K562 (cell line): Measurements from ENCODE around the gene SET. TPM values are rescaled to one million over a fixed set of nuclear protein-coding genes. Genes with fewer than 3 reads are reported as not detected.

Experiments
- ATAC-seq: fragments of 200-7000 bp; cut with Tn5 transposase; 3 replicates; pipeline ENCODE4 v1.9.1; 2020; ENCODE audit warnings: moderate library complexity
- BruUV-seq: library from RNA; stranded (reverse); fragments of 400-500 nt; replicated peaks from 2 replicates; lab custom pipeline; 2021; lab: Mats Ljungman, UMichigan
- CTCF ChIA-PET: fragments of 300-600 bp; formaldehyde crosslinking; extraction: SDS; loops from one replicate; lab custom pipeline; 2021; ENCODE audit warnings: low intra/inter-chr PET ratio; lab: Yijun Ruan, JAX
- POLR2A ChIA-PET: fragments of 300-600, 350-650 bp; sonication (Branson Sonifier 250); formaldehyde crosslinking; extraction: SDS; loops from one replicate; lab custom pipeline; 2021; ENCODE audit warnings: antibody characterized with exemption, inconsistent platforms; lab: Yijun Ruan, JAX
- DNase-seq, 4 experiments: peaks; one replicate each; pipeline versions ENCODE4 v3.0.0 to v3.0.0-alpha.2; 2011 to 2018; ENCODE audit warnings: low spot score in 3 of 4, mixed read lengths in 3 of 4; ENCODE audit errors: extremely low read depth in 1 of 4
- FAIRE-seq: peaks from 2 replicates; lab custom pipeline; 2011; peaks lifted over from hg19 to GRCh38; lab: Jason Lieb, UNC
- H2AFZ ChIP-seq: 2 replicates; pipeline ENCODE4 v1.6.0; 2011; ENCODE audit warnings: low read depth, low read length, control low read depth, inconsistent platforms
- H3K27ac ChIP-seq: fragments of 200-600 bp; 3 replicates; pipeline ENCODE4 v1.8.0; 2011; ENCODE audit warnings: low read depth, mild to moderate bottlenecking, control low read depth, inconsistent platforms, low read length, moderate library complexity, mixed read lengths; ENCODE audit errors: extremely low read depth
- H3K27me3 ChIP-seq, 2 experiments: fragments of 300-600 bp in 1 of 2; 2 replicates in 1 of 2; 3 replicates in 1 of 2; pipeline versions ENCODE4 v1.6.0 to v1.8.0; 2011; ENCODE audit warnings: inconsistent platforms in 2 of 2, low read length in 2 of 2, mild to moderate bottlenecking in 1 of 2, mixed read lengths in 1 of 2, moderate library complexity in 1 of 2; ENCODE audit not compliant: control insufficient read depth in 2 of 2, insufficient read depth in 2 of 2
- H3K36me3 ChIP-seq: fragments of 300-600 bp; 3 replicates; pipeline ENCODE4 v1.8.0; 2011; ENCODE audit warnings: mild to moderate bottlenecking, low read length, inconsistent platforms; ENCODE audit not compliant: control insufficient read depth, insufficient read depth
- H3K4me1 ChIP-seq, 2 experiments: fragments of 200-600 bp in 1 of 2; replicated peaks in 1 of 2; 2 replicates in 1 of 2; 3 replicates in 1 of 2; pipeline versions ENCODE4 v1.5.1 to v1.8.0; 2011; ENCODE audit warnings: inconsistent platforms in 2 of 2, low read length in 2 of 2, mild to moderate bottlenecking in 1 of 2, mixed read lengths in 1 of 2, moderate library complexity in 1 of 2; ENCODE audit not compliant: control insufficient read depth in 2 of 2, insufficient read depth in 2 of 2
- H3K4me2 ChIP-seq: 2 replicates; pipeline ENCODE4 v1.6.1; 2011; ENCODE audit warnings: low read length, control low read depth, inconsistent platforms, mixed read lengths; ENCODE audit not compliant: insufficient read depth
- H3K4me3 ChIP-seq: fragments of 200-600 bp; sonication (generic), shearing (Covaris generic); 2 replicates; pipeline ENCODE4 v1.5.1; 2016; ENCODE audit warnings: control low read depth, inconsistent platforms
- H3K79me2 ChIP-seq: fragments of 200-600 bp; 3 replicates; pipeline ENCODE4 v1.8.0; 2011; ENCODE audit warnings: low read length, inconsistent platforms; ENCODE audit not compliant: control insufficient read depth, insufficient read depth
- H3K9ac ChIP-seq, 2 experiments: 2 replicates each; pipeline versions ENCODE4 v1.6.0 to v1.6.1; 2011; ENCODE audit warnings: low read depth in 2 of 2, low read length in 2 of 2, control low read depth in 1 of 2, inconsistent platforms in 1 of 2, mild to moderate bottlenecking in 1 of 2, mixed read lengths in 1 of 2; ENCODE audit not compliant: insufficient read depth in 1 of 2
- H3K9me1 ChIP-seq: one replicate; pipeline ENCODE4 v1.6.0; 2011; ENCODE audit warnings: inconsistent platforms, mild to moderate bottlenecking, low read length, moderate library complexity; ENCODE audit not compliant: control insufficient read depth, insufficient read depth
- H3K9me3 ChIP-seq: replicated peaks from 2 replicates; pipeline ENCODE4 v1.5.1; 2011; ENCODE audit warnings: low read depth, low read length, inconsistent platforms; ENCODE audit not compliant: control insufficient read depth, insufficient read depth
- H4K20me1 ChIP-seq: replicated peaks from 2 replicates; pipeline ENCODE4 v1.6.1; 2011; ENCODE audit warnings: low read length, inconsistent platforms, mixed read lengths; ENCODE audit not compliant: control insufficient read depth, insufficient read depth
- ARID2 ChIP-seq: fragments of 450-650 bp; IDR thresholded peaks from 2 replicates; pipeline ENCODE4 v1.6.1; 2017; ENCODE audit warnings: antibody characterized with exemption, mild to moderate bottlenecking
- FOXP1 ChIP-seq: sonication (generic); formaldehyde crosslinking; IDR thresholded peaks from 2 replicates; pipeline ENCODE4 v1.8.0; 2022; ENCODE audit warnings: mild to moderate bottlenecking, missing genetic modification reagents
- HDGF ChIP-seq: fragments of 450-650 bp; IDR thresholded peaks from 2 replicates; pipeline ENCODE4 v1.6.1; 2016
- HEY1 ChIP-seq: fragments of 250-450 bp; sonication (Bioruptor Pico); IDR thresholded peaks from 2 replicates; pipeline ENCODE4 v1.5.0; 2020; ENCODE audit warnings: mild to moderate bottlenecking, moderate library complexity, borderline replicate concordance
- KDM5B ChIP-seq: fragments of 200-600 bp; sonication (generic); IDR thresholded peaks from 2 replicates; pipeline ENCODE4 v1.6.1; 2012; ENCODE audit warnings: low read depth, mild to moderate bottlenecking, moderate library complexity, low read length, control low read depth, inconsistent platforms; ENCODE audit not compliant: insufficient replicate concordance
- LEF1 ChIP-seq: fragments of 450-650 bp; IDR thresholded peaks from 2 replicates; pipeline ENCODE4 v1.6.1; 2016; ENCODE audit warnings: mild to moderate bottlenecking
- PCBP1 ChIP-seq: fragments of 200-400 bp; formaldehyde crosslinking; IDR thresholded peaks from 2 replicates; pipeline ENCODE4 v1.6.1; 2018; ENCODE audit warnings: mild to moderate bottlenecking, low read depth, low read length; ENCODE audit not compliant: poor library complexity, severe bottlenecking
- POLR2G ChIP-seq: fragments of 200-400 bp; formaldehyde crosslinking; IDR thresholded peaks from 2 replicates; pipeline ENCODE4 v1.6.1; 2017; ENCODE audit warnings: low read depth, mild to moderate bottlenecking, antibody characterized with exemption, low read length, moderate library complexity
- RBFOX2 ChIP-seq: fragments of 200-400 bp; formaldehyde crosslinking; IDR thresholded peaks from 2 replicates; pipeline ENCODE4 v1.6.1; 2017; ENCODE audit warnings: low read depth, mild to moderate bottlenecking, low read length, moderate library complexity
- STAT5A ChIP-seq: IDR thresholded peaks from 2 replicates; pipeline ENCODE4 v1.6.1; 2012; ENCODE audit warnings: low read length, inconsistent platforms, borderline replicate concordance
- WGBS: fragments of 100-300 bp; shearing (Covaris generic); methylation state at CpG from one replicate; pipeline ENCODE4 v1.1.6; 2016; ENCODE audit warnings: low coverage, mixed read lengths; ENCODE audit not compliant: insufficient coverage; ENCODE audit errors: missing lambda C conversion rate; 5-methylcytosine and 5-hydroxymethylcytosine counted together
- in situ Hi-C: fragments of 300-500 bp; cut with MboI; formaldehyde crosslinking; loops from 4 replicates; pipeline ENCODE4 v1.15.0; 2018; ENCODE audit warnings: inconsistent platforms, mixed read lengths
- intact Hi-C: fragments of 100-400 bp; cut with micrococcal nuclease; formaldehyde crosslinking; loops from 2 replicates; pipeline ENCODE4 v1.14.2; 2022
- polyA plus RNA-seq, 8 experiments: library from polyadenylated mRNA; depleted of rRNA in 4 of 8; stranded (reverse) in 5 of 8; unstranded in 3 of 8; fragments of >200 nt; fragmentation: Nextera tagmentation in 2 of 8; fragmentation: Illumina TruSeq in 1 of 8; extraction: Ambion mirVana in 2 of 8; extraction: Trizol in 1 of 8; gene quantifications; 2 replicates each; pipeline versions ENCODE4 v1.2.1 to v1.2.3, GENCODE V29; 2011 to 2014; ENCODE audit warnings: inconsistent platforms in 1 of 8, missing spikeins in 1 of 8
- total RNA-seq, 7 experiments: library from RNA; depleted of rRNA in 6 of 7; stranded (reverse); fragments of >200 nt in 6 of 7; fragmentation: Illumina TruSeq in 2 of 7; extraction: Trizol in 2 of 7; gene quantifications; 2 replicates each; pipeline versions ENCODE4 v1.2.1 to v1.2.3, GENCODE V29; 2011 to 2021; ENCODE audit warnings: low replicate concordance in 1 of 7
- TF ChIP-seq, protein P1 (sequence below), 2 experiments: fragments of 250-450 bp in 1 of 2; fragments of 450-650 bp in 1 of 2; sonication (Bioruptor Pico) in 1 of 2; IDR thresholded peaks; 2 replicates each; pipeline versions ENCODE4 v1.6.1 to v1.8.0; 2016 to 2021; ENCODE audit warnings: mild to moderate bottlenecking in 2 of 2, moderate library complexity in 2 of 2, missing compliant biosample characterization in 1 of 2, missing genetic modification characterization in 1 of 2

Gene SET
- total and polyA plus RNA-seq, 9 of the 15 experiments (the other 6 are each of a cell fraction or from before 2014, with no cell fraction given) = 404 to 1,447 (median 907) TPM

DNA sequence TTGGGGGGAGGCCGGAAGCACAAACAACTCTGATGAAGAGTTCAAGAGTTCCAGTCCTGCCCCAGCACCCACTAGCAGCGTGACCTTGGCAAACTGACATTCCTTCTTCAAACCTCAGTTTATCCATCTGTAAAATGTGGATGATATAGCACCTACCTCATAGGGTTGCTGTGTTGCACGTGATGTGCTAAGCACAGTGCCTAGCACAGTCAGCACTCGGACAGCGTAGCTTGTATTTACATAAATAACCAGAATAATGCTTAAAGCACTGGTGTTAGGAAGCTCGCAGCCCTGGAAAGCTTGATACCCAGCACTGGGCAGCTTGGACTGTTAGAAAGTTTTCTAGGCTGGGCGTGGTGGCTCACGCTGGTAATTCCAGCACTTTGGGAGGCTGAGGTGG is 18.4 kb downstream of the SET start (continued):
- TF ChIP-seq ARID2 (no peak), LEF1 (no peak), HDGF (no peak), PCBP1 (no peak)

DNA sequence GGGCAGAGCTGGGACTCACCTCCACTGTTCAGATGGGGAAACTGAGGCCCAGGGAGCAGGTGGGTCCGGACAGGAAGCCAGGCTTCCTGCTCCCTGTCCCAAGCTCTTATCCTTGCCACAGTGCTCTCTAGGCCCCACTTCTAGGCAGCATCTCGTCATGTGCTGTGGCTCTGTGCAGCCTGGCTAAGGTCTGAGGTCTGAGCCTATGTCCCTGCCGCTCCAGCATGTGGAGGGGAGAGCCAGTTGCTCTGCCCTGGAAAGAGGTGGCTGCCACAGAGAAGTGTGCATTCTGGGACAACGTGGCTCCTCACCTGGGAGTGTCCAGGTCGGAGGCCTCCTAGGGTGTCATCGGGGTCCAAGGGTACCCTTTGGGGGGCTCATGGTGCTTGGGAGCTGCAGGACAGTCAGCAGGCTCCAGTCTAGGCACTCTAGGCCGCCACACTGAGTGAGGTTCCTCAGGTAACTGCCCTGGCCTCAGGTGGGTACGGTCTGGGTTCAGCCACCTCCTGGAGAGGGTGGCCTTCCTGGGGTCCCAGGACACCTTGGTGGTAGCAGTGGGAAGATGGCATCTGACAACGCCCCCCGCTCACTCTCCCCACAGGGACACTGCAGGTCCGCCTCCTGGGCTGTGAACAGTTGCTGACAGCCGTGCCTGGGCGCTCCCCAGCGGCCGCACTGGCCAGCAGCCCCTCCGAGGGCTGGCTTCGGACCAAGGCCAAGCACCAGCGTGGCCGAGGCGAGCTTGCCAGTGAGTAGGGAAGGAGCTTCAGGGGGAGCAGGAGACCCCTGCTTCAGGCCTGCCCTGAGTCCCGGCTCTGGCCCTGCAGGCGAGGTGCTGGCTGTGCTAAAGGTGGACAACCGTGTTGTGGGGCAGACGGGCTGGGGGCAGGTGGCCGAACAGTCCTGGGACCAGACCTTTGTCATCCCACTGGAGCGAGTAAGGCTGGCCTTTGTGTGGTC is 23.7 kb downstream of the SET start:
- FAIRE-seq = no peak
- TF ChIP-seq HEY1 (CRISPR knock-in tag) (no peak), RBFOX2 (peak; percentile 18; the same call in 1 of the 2 replicates), FOXP1 (CRISPR knock-in tag) (no peak), POLR2G (peak; percentile 62; the same call in 1 of the 2 replicates), KDM5B (no peak), STAT5A (no peak)
- TF ChIP-seq, protein P1, sequence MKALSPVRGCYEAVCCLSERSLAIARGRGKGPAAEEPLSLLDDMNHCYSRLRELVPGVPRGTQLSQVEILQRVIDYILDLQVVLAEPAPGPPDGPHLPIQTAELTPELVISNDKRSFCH (CRISPR knock-in tag; IDR thresholded peaks at IDR 0.05) = no peak
- TF ChIP-seq, protein P1 (tag; IDR thresholded peaks at IDR 0.05) = no peak
- TF ChIP-seq, all 486 proteins: peak for 2
- Histone ChIP-seq H3K79me2 (no peaks in the 10 kb centered on the region), H3K9ac (peak overlapping the region in 1 of 2 experiments; percentile 56; a peak in 2 of 4 replicates), H3K27me3 (no peaks in the 10 kb centered on the region), H3K4me3 (no peak overlapping the region), H3K9me1 (no peaks in the 10 kb centered on the region), H3K27ac (no peak overlapping the region), H3K9me3 (no peaks in the 10 kb centered on the region), H4K20me1 (no peaks in the 10 kb centered on the region), H3K4me2 (no peak overlapping the region), H2AFZ (no peak overlapping the region), H3K36me3 (peaks cover 53% of the 10 kb centered on the region; the same call in 2 of the 3 replicates), H3K4me1 (no peaks in the 10 kb centered on the region; a peak in 1 of 5 replicates)
- BruUV-seq = no TSS peak
- POLR2A ChIA-PET = interaction anchor here (0.6 to 2.3 kb wide), 4 partner anchors 9 to 248 kb away, joined by 3 to 9 read pairs (median 6); partner anchors contain the start of gene ZDHHC12
- CTCF ChIA-PET = no interaction called here
- ATAC-seq (no peak; the same call in 2 of the 3 replicates), DNase-seq (no peak)
- intact Hi-C loops (no loop called here), in situ Hi-C loops (loop anchor here (10.0 kb wide), 1 partner anchor 288 kb away; the partner anchor contains the start of gene CERCAM)
- 91% methylated on average over 20 of the region's 26 CpGs for WGBS
